ENCODE data around the gene SNAI3.
A peak's percentile ranks its signal among the peaks of the same experiment; 100 is the strongest.

SNAI3 gene

DNA sequence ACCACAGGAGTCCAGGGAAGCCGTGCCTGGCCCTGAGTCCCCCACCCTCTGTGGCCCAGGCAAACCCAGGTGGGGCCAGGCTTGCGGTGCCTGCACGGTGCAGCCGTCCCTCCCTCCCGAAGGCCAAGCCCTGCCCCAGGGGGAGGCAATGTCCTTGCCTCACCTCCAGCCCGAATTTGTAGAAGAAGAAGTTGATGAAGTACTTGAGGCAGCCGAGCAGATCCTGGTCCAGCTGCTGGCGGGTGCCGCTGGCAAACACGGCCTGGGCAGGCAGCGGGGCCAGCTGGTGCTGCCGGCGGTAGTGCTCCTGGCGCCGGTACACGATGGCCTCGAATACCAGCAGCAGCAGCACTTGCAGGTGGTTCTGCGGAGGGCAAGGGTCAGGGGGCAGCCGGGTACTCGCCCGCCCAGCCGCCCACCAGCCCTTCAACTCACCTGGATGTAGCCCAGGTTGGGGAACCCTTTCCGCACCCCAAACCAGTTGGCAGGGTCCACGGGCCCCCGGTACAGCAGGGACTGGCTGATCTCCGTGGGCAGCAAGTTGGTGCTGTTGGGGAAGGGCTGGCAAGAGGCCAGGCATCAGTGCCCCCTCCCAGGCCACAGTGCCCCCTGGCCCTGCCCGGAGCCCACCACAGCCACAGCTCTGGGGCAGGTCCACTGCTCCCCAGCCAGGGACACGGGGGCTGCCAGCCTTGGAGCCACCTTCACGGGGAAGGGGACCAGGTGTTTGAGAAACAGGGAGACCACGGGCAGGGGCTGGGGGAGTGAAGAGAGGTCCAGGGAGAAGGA, 46.1 kb upstream of the SNAI3 start (continued):
- TF ChIP-seq ZNF140 (tag by site-specific recombination; IDR thresholded peaks at IDR 0.05) (no peak), ZNF600 (tag by site-specific recombination; IDR thresholded peaks at IDR 0.05) (peak; percentile 56), ZFP69B (tag by site-specific recombination; IDR thresholded peaks at IDR 0.05) (peak; percentile 37; the same call in 1 of the 2 replicates), ZNF560 (tag by site-specific recombination; IDR thresholded peaks at IDR 0.05; ENCODE audit: borderline replicate concordance) (no peak), ZNF510 (tag by site-specific recombination; IDR thresholded peaks at IDR 0.05; ENCODE audit: insufficient replicate concordance) (no peak), GLIS1 (tag by site-specific recombination; IDR thresholded peaks at IDR 0.05) (0 out of 2 replicates have a peak, but pooled peaks have one; percentile 35), GLIS2 (tag by site-specific recombination; IDR thresholded peaks at IDR 0.05) (peak; percentile 34; the same call in 1 of the 2 replicates), SCRT1 (tag by site-specific recombination; IDR thresholded peaks at IDR 0.05; ENCODE audit: borderline replicate concordance) (no peak), KLF16 (tag by site-specific recombination; IDR thresholded peaks at IDR 0.05) (0 out of 2 replicates have a peak, but pooled peaks have one; percentile 19), KLF1 (tag by site-specific recombination; IDR thresholded peaks at IDR 0.05) (peak; percentile 78), KLF8 (tag by site-specific recombination; IDR thresholded peaks at IDR 0.05) (peak; percentile 50; the same call in 1 of the 2 replicates)

DNA sequence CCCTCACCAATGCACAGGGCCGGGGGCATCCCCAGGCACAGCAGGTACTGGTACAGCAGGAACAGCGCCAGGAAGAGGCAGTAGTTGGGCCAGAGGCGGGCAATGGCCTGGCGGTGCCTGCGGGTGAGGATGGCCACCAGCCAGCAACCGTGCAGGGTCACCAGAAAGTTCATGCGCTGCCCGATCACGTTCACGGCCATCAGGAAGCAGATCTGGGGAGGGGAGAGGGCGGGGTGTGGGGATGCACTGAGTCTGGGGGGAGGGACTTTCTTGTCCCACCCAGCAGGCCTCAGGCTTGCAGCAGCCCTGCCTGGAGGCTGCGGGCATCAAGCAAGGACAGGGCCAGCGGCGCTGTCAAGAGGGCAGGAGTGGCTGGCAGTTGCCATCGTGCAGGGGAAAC, 45.4 kb upstream of the SNAI3 start:
- no peak overlapping the region for H3K4me3 ChIP-seq (ENCODE audit: low read depth, low read length)
- POLR2A ChIA-PET = no interaction called here
- no peak overlapping the region for H3K27ac ChIP-seq (ENCODE audit: extremely low read depth, low read depth, low read length)
- H3K9me3 ChIP-seq (ENCODE audit: control insufficient read depth, insufficient read depth, low read depth, low read length) = no peaks in the 10 kb centered on the region
- no peak for TF ChIP-seq ZSCAN23 (tag by site-specific recombination; IDR thresholded peaks at IDR 0.05)
- TF ChIP-seq, protein P1, sequence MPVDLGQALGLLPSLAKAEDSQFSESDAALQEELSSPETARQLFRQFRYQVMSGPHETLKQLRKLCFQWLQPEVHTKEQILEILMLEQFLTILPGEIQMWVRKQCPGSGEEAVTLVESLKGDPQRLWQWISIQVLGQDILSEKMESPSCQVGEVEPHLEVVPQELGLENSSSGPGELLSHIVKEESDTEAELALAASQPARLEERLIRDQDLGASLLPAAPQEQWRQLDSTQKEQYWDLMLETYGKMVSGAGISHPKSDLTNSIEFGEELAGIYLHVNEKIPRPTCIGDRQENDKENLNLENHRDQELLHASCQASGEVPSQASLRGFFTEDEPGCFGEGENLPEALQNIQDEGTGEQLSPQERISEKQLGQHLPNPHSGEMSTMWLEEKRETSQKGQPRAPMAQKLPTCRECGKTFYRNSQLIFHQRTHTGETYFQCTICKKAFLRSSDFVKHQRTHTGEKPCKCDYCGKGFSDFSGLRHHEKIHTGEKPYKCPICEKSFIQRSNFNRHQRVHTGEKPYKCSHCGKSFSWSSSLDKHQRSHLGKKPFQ (tag by site-specific recombination; IDR thresholded peaks at IDR 0.05) = no peak
- TF ChIP-seq ZNF596 (tag by site-specific recombination; IDR thresholded peaks at IDR 0.05) = no peak
- TF ChIP-seq, protein P2, sequence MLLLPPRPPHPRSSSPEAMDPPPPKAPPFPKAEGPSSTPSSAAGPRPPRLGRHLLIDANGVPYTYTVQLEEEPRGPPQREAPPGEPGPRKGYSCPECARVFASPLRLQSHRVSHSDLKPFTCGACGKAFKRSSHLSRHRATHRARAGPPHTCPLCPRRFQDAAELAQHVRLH (tag by site-specific recombination; IDR thresholded peaks at IDR 0.05) = no peak
- TF ChIP-seq ZNF354C (tag by site-specific recombination; IDR thresholded peaks at IDR 0.05; ENCODE audit: borderline replicate concordance, low read depth) = no peak
- TF ChIP-seq ZBTB21 (tag by site-specific recombination; IDR thresholded peaks at IDR 0.05) = no peak
- no peaks in the 10 kb centered on the region for H3K4me1 ChIP-seq (ENCODE audit: control insufficient read depth, insufficient read depth, low read length)
- peaks cover 0 to 64% of the 10 kb centered on the region in 2 experiments; a peak in 1 of 3 replicates for H3K36me3 ChIP-seq (ENCODE audit: control insufficient read depth in 2 of 2, insufficient read depth in 1 of 2, low read length in 2 of 2)
- CTCF ChIA-PET = no interaction called here

GRCh38 chr16:88730632-88731607, 44.6 kb upstream of the SNAI3 start:
- ChIA-PET CTCF (no interaction called here), POLR2A (interaction anchor here (0.7 kb wide), 1 partner anchor 40 kb away, joined by 5 read pairs; no protein-coding TSS in a partner anchor)
- peak; percentile 7; the same call in 1 of the 2 replicates for TF ChIP-seq KLF1 (tag by site-specific recombination; IDR thresholded peaks at IDR 0.05)
- no peak for TF ChIP-seq ZXDB (tag by site-specific recombination; IDR thresholded peaks at IDR 0.05)
- H3K27ac ChIP-seq (ENCODE audit: extremely low read depth, low read depth, low read length) = no peak overlapping the region
- no peak overlapping the region for H3K4me3 ChIP-seq (ENCODE audit: low read depth, low read length)
- peaks cover 0 to 67% of the 10 kb centered on the region in 2 experiments; a peak in 1 of 3 replicates for H3K36me3 ChIP-seq (ENCODE audit: control insufficient read depth in 2 of 2, insufficient read depth in 1 of 2, low read length in 2 of 2)
- no peaks in the 10 kb centered on the region for H3K4me1 ChIP-seq (ENCODE audit: control insufficient read depth, insufficient read depth, low read length)
- no peaks in the 10 kb centered on the region for H3K9me3 ChIP-seq (ENCODE audit: control insufficient read depth, insufficient read depth, low read depth, low read length)
